IMR-90 (cell line): ENCODE data around the gene DNAH17. TPM values are rescaled to one million over a fixed set of nuclear protein-coding genes. Genes with fewer than 3 reads are reported as not detected.

Experiments used
- ATAC-seq: fragments of 200-7000 bp; cut with Tn5 transposase; 2 replicates; pipeline ENCODE4 v1.9.1; 2020; ENCODE audit warnings: low read depth, mild to moderate bottlenecking, moderate library complexity
- BruUV-seq: library from RNA; stranded (reverse); fragments of 400-500 nt; replicated peaks from 2 replicates; lab custom pipeline; 2021; lab: Mats Ljungman, UMichigan
- CTCF ChIA-PET: fragments of 300-600 bp; formaldehyde crosslinking; extraction: SDS; loops from one replicate; lab custom pipeline; 2021; ENCODE audit warnings: antibody characterized with exemption; lab: Yijun Ruan, JAX
- POLR2A ChIA-PET: fragments of 300-600 bp; sonication (Branson Sonifier 250); formaldehyde crosslinking; loops from one replicate; lab custom pipeline; 2022; ENCODE audit warnings: antibody characterized with exemption; ENCODE audit not compliant: unreplicated experiment; lab: Charles Lee
- DNase-seq: peaks from one replicate; pipeline ENCODE4 v3.0.0; 2013
- H2AFZ ChIP-seq: replicated peaks from 2 replicates; pipeline ENCODE3; 2013; ENCODE audit warnings: low read length, mild to moderate bottlenecking; ENCODE audit not compliant: poor library complexity
- H2AK5ac ChIP-seq: 2 replicates; pipeline ENCODE4 v1.6.1; 2013; ENCODE audit warnings: low read depth, low read length, inconsistent platforms
- H2AK9ac ChIP-seq: replicated peaks from 2 replicates; pipeline ENCODE3; 2013; ENCODE audit warnings: mild to moderate bottlenecking, low read depth, low read length, moderate library complexity; ENCODE audit not compliant: poor library complexity
- H2BK120ac ChIP-seq: 2 replicates; pipeline ENCODE4 v1.6.1; 2013; ENCODE audit warnings: low read depth, low read length, inconsistent platforms
- H2BK15ac ChIP-seq: 3 replicates; pipeline ENCODE4 v1.6.1; 2013; ENCODE audit warnings: low read depth, low read length, inconsistent platforms
- H2BK20ac ChIP-seq: 2 replicates; pipeline ENCODE4 v1.6.1; 2013; ENCODE audit warnings: low read depth, mild to moderate bottlenecking, inconsistent platforms, low read length, moderate library complexity
- H2BK5ac ChIP-seq: 2 replicates; pipeline ENCODE4 v1.6.1; 2013; ENCODE audit warnings: mild to moderate bottlenecking, low read depth, low read length, inconsistent platforms; ENCODE audit not compliant: poor library complexity, severe bottlenecking
- H3K14ac ChIP-seq: replicated peaks from 2 replicates; pipeline ENCODE4 v1.6.1; 2013; ENCODE audit warnings: low read depth, low read length, inconsistent platforms
- H3K18ac ChIP-seq: 2 replicates; pipeline ENCODE4 v1.6.1; 2013; ENCODE audit warnings: low read depth, low read length, control low read depth
- H3K23ac ChIP-seq: 2 replicates; pipeline ENCODE4 v1.6.1; 2013; ENCODE audit warnings: low read depth, low read length, inconsistent platforms
- H3K27ac ChIP-seq: 2 replicates; pipeline ENCODE4 v1.5.1; 2013; ENCODE audit warnings: mild to moderate bottlenecking, control low read depth, low read length; ENCODE audit not compliant: insufficient read depth
- H3K27me3 ChIP-seq: 2 replicates; pipeline ENCODE4 v1.6.1; 2013; ENCODE audit warnings: low read length; ENCODE audit not compliant: control insufficient read depth, insufficient read depth
- H3K36me3 ChIP-seq: 2 replicates; pipeline ENCODE4 v1.6.1; 2013; ENCODE audit warnings: low read length, mixed read lengths; ENCODE audit not compliant: control insufficient read depth, insufficient read depth
- H3K4ac ChIP-seq: 2 replicates; pipeline ENCODE4 v1.6.1; 2013; ENCODE audit warnings: low read depth, low read length, inconsistent platforms
- H3K4me1 ChIP-seq: 2 replicates; pipeline ENCODE4 v1.6.1; 2013; ENCODE audit warnings: low read length, mixed read lengths; ENCODE audit not compliant: control insufficient read depth, insufficient read depth
- H3K4me2 ChIP-seq: 2 replicates; pipeline ENCODE4 v1.6.1; 2013; ENCODE audit warnings: low read depth, mild to moderate bottlenecking, control low read depth, low read length, moderate library complexity
- H3K4me3 ChIP-seq: 2 replicates; pipeline ENCODE4 v1.5.1; 2013; ENCODE audit warnings: low read depth, mild to moderate bottlenecking, control low read depth, low read length, moderate library complexity; ENCODE audit not compliant: insufficient read depth
- H3K56ac ChIP-seq: 2 replicates; pipeline ENCODE4 v1.6.1; 2013; ENCODE audit warnings: low read length, inconsistent platforms; ENCODE audit not compliant: insufficient read depth; ENCODE audit errors: extremely low read depth
- H3K79me1 ChIP-seq, 2 experiments: 2 replicates each; pipeline ENCODE4 v1.6.1; 2013; ENCODE audit warnings: low read length in 2 of 2, inconsistent platforms in 1 of 2, low read depth in 1 of 2
- H3K9ac ChIP-seq: 2 replicates; pipeline ENCODE4 v1.6.1; 2013; ENCODE audit warnings: low read depth, low read length, control low read depth
- H3K9me1 ChIP-seq: 2 replicates; pipeline ENCODE4 v1.6.1; 2013; ENCODE audit warnings: low read length, inconsistent platforms; ENCODE audit not compliant: insufficient read depth
- H3K9me3 ChIP-seq: 2 replicates; pipeline ENCODE4 v1.6.1; 2013; ENCODE audit warnings: low read length; ENCODE audit not compliant: control insufficient read depth, insufficient read depth
- H4K20me1 ChIP-seq: 2 replicates; pipeline ENCODE4 v1.6.1; 2013; ENCODE audit warnings: low read length, inconsistent platforms; ENCODE audit not compliant: insufficient read depth
- H4K5ac ChIP-seq: 2 replicates; pipeline ENCODE4 v1.6.1; 2013; ENCODE audit warnings: mild to moderate bottlenecking, low read depth, low read length, control low read depth
- H4K8ac ChIP-seq, 2 experiments: 2 replicates each; pipeline ENCODE4 v1.6.1; 2013; ENCODE audit warnings: low read depth in 2 of 2, low read length in 2 of 2, control low read depth in 1 of 2, inconsistent platforms in 1 of 2
- H4K91ac ChIP-seq: 2 replicates; pipeline ENCODE4 v1.6.1; 2013; ENCODE audit warnings: low read depth, low read length, inconsistent platforms; ENCODE audit not compliant: insufficient read depth
- BHLHE40 ChIP-seq: fragments of 150-350 bp; IDR thresholded peaks from 2 replicates; pipeline ENCODE4 v1.6.1; 2016; ENCODE audit warnings: mild to moderate bottlenecking, low read depth, low read length
- CHD1 ChIP-seq: IDR thresholded peaks from 2 replicates; pipeline ENCODE4 v1.6.1; 2012; ENCODE audit warnings: low read depth, low read length, improper control_type of control experiment
- MAFK ChIP-seq: IDR thresholded peaks from 2 replicates; pipeline ENCODE4 v1.6.1; 2012; ENCODE audit warnings: low read depth, low read length, improper control_type of control experiment
- MXI1 ChIP-seq: IDR thresholded peaks from 2 replicates; pipeline ENCODE4 v1.6.1; 2012; ENCODE audit warnings: low read depth, mild to moderate bottlenecking, low read length, moderate library complexity, borderline replicate concordance
- POLR2A ChIP-seq: IDR thresholded peaks from 2 replicates; pipeline ENCODE4 v1.6.1; 2012; ENCODE audit warnings: mild to moderate bottlenecking, low read depth, low read length
- RFX5 ChIP-seq: IDR thresholded peaks from 2 replicates; pipeline ENCODE4 v1.8.0; 2012; ENCODE audit warnings: low read depth, mild to moderate bottlenecking, low read length, moderate library complexity
- SMC3 ChIP-seq: fragments of 150-350 bp; IDR thresholded peaks from 2 replicates; pipeline ENCODE4 v1.6.1; 2016; ENCODE audit warnings: low read depth, mild to moderate bottlenecking, antibody characterized with exemption, low read length, moderate library complexity
- WGBS, 2 experiments: methylation state at CpG; one replicate each; pipeline versions ENCODE4 v1.1.5 to v1.1.7; 2013; ENCODE audit warnings: missing lambda C conversion rate in 2 of 2; ENCODE audit not compliant: insufficient read length in 1 of 2; ENCODE audit errors: extremely low coverage in 2 of 2; 5-methylcytosine and 5-hydroxymethylcytosine counted together
- dilution Hi-C: fragments of 300-500 bp; cut with HindIII; formaldehyde crosslinking; loops from one replicate; pipeline ENCODE4 v1.14.3; 2018; ENCODE audit warnings: low sequenced_read_pairs; ENCODE audit not compliant: unreplicated experiment
- in situ Hi-C: fragments of 300-500 bp; cut with MboI; formaldehyde crosslinking; loops from 3 replicates; pipeline ENCODE4 v1.14.3; 2019; ENCODE audit warnings: low sequenced_read_pairs, inconsistent platforms, mixed read lengths
- intact Hi-C: fragments of 100-400 bp; cut with micrococcal nuclease; formaldehyde crosslinking; loops from 2 replicates; pipeline ENCODE4 v1.10.0; 2022
- polyA plus RNA-seq, 3 experiments: library from polyadenylated mRNA; depleted of rRNA; stranded (reverse); fragments of >200 nt; gene quantifications; 2 replicates each; pipeline ENCODE4 v1.2.3, GENCODE V29; 2012; ENCODE audit warnings: low replicate concordance in 1 of 3
- total RNA-seq: library from RNA; depleted of rRNA; stranded (reverse); fragments of >200 nt; gene quantifications from 2 replicates; pipeline ENCODE4 v1.2.3, GENCODE V29; 2012
- TF ChIP-seq, protein P1 (sequence below): fragments of 150-350 bp; IDR thresholded peaks from 2 replicates; pipeline ENCODE4 v1.6.1; 2017; ENCODE audit warnings: mild to moderate bottlenecking, antibody characterized with exemption, low read length, low read depth

DNAH17 gene
- total and polyA plus RNA-seq, 2 of the 4 experiments (the other 2 are of a cell fraction) = not detected

GRCh38 chr17:78620099-78620498 is 42.9 kb upstream of the DNAH17 start (continued):
- TF ChIP-seq, protein P1, sequence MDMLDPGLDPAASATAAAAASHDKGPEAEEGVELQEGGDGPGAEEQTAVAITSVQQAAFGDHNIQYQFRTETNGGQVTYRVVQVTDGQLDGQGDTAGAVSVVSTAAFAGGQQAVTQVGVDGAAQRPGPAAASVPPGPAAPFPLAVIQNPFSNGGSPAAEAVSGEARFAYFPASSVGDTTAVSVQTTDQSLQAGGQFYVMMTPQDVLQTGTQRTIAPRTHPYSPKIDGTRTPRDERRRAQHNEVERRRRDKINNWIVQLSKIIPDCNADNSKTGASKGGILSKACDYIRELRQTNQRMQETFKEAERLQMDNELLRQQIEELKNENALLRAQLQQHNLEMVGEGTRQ = no peak
- no peak for TF ChIP-seq MXI1
- no peak for TF ChIP-seq SMC3

- intact Hi-C loops = no loop called here
- Histone ChIP-seq H2BK15ac (no peak overlapping the region), H3K4ac (no peak overlapping the region), H4K20me1 (no peaks in the 10 kb centered on the region), H3K79me1 (no peaks in the 10 kb centered on the region), H3K4me1 (peaks cover 9% of the 10 kb centered on the region), H3K9me3 (no peaks in the 10 kb centered on the region), H3K9me1 (no peaks in the 10 kb centered on the region; the same call in 1 of the 2 replicates), H3K27me3 (no peaks in the 10 kb centered on the region; the same call in 1 of the 2 replicates), H3K4me2 (no peak overlapping the region), H3K56ac (no peak overlapping the region), H2AFZ (no peak overlapping the region), H3K9ac (no peak overlapping the region), H2AK5ac (no peak overlapping the region), H2BK5ac (no peak overlapping the region), H2AK9ac (no peak overlapping the region), H4K8ac (no peak overlapping the region), H3K4me3 (no peak overlapping the region), H3K36me3 (no peaks in the 10 kb centered on the region), H3K14ac (no peak overlapping the region), H2BK120ac (no peak overlapping the region), H3K18ac (no peak overlapping the region), H4K91ac (no peak overlapping the region), H3K27ac (no peak overlapping the region), H2BK20ac (no peak overlapping the region), H3K23ac (no peak overlapping the region), H4K5ac (no peak overlapping the region)
- BruUV-seq = no TSS peak
- DNase-seq (no peak), ATAC-seq (no peak)
- in situ Hi-C loops = no loop called here
- POLR2A ChIA-PET = no interaction called here
- TF ChIP-seq RFX5 (no peak), CHD1 (no peak), BHLHE40 (no peak), MAFK (no peak), POLR2A (no peak)
- WGBS, 2 experiments = 71% methylated on average over 1 of the region's 5 CpGs; no CpG with 5 or more reads in 1 of the 2 experiments
- dilution Hi-C loops = no loop called here
- CTCF ChIA-PET = no interaction called here
These were observed 42.1 kb upstream of the DNAH17 start for GRCh38 chr17:78619334-78619733.
